Neural crest cell (in vitro differentiated cells): ENCODE results near the gene AMIGO2. TPM values are rescaled to one million over a fixed set of nuclear protein-coding genes. Genes with fewer than 3 reads are reported as not detected.

ENCODE experiments used
- DNase-seq: peaks from one replicate; pipeline ENCODE4 v3.0.0; 2021; ENCODE audit warnings: low read depth, mixed read lengths, low spot score
- H3K27ac Mint-ChIP-seq: one replicate; pipeline ENCODE4 v1.8.0; 2021; ENCODE audit warnings: mild to moderate bottlenecking, mixed read lengths; ENCODE audit not compliant: unreplicated experiment
- H3K27me3 Mint-ChIP-seq: 2 replicates; pipeline ENCODE4 v1.8.0; 2021; ENCODE audit warnings: low read depth, mild to moderate bottlenecking, mixed read lengths
- H3K36me3 Mint-ChIP-seq: 2 replicates; pipeline ENCODE4 v1.8.0; 2021; ENCODE audit warnings: low read depth, mild to moderate bottlenecking, mixed read lengths
- H3K4me1 Mint-ChIP-seq: 2 replicates; pipeline ENCODE4 v1.8.0; 2021; ENCODE audit warnings: mixed read lengths
- H3K4me3 Mint-ChIP-seq: one replicate; pipeline ENCODE4 v1.8.0; 2021; ENCODE audit warnings: mild to moderate bottlenecking, mixed read lengths
- H3K9me3 Mint-ChIP-seq: 2 replicates; pipeline ENCODE4 v1.8.0; 2021; ENCODE audit warnings: mixed read lengths
- total RNA-seq: library from RNA; stranded (reverse); gene quantifications from 2 replicates; pipeline ENCODE4 v1.2.1, GENCODE V29; 2021
- TF ChIP-seq, protein P1 (sequence below): fragments of 200-600 bp; sonication (generic); conservative IDR thresholded peaks from 2 replicates; pipeline ENCODE4 v1.5.0; 2021; ENCODE audit warnings: antibody characterized with exemption, mild to moderate bottlenecking

AMIGO2 gene
- total RNA-seq, 1 donor from 2014 or later = 5.4 TPM

DNA sequence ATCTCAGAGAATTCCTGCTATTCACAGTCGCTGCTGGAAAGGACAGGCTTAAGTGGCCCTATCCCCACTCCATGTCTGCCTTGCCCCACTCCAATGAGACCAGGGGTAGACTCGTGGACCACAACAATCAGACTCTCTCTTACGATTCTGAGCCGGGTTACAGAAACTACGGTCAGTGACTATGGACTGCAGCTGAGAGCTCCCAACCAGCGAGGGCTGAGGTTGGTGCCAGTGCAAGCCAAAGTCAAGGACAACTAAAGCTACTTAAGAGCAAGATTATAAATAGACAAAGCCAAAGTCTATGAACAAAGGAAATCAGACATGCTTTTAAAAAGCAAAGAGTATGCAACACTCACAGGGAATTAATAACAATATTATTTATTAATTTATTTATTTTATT, 18.3 kb upstream of the AMIGO2 start:
- H3K9me3 Mint-ChIP-seq = no peaks in the 10 kb centered on the region
- no peak overlapping the region for H3K27ac Mint-ChIP-seq
- DNase-seq = no peak
- peaks cover 9% of the 10 kb centered on the region for H3K4me1 Mint-ChIP-seq
- H3K27me3 Mint-ChIP-seq = no peaks in the 10 kb centered on the region
- H3K4me3 Mint-ChIP-seq = no peak overlapping the region
- TF ChIP-seq, protein P1, sequence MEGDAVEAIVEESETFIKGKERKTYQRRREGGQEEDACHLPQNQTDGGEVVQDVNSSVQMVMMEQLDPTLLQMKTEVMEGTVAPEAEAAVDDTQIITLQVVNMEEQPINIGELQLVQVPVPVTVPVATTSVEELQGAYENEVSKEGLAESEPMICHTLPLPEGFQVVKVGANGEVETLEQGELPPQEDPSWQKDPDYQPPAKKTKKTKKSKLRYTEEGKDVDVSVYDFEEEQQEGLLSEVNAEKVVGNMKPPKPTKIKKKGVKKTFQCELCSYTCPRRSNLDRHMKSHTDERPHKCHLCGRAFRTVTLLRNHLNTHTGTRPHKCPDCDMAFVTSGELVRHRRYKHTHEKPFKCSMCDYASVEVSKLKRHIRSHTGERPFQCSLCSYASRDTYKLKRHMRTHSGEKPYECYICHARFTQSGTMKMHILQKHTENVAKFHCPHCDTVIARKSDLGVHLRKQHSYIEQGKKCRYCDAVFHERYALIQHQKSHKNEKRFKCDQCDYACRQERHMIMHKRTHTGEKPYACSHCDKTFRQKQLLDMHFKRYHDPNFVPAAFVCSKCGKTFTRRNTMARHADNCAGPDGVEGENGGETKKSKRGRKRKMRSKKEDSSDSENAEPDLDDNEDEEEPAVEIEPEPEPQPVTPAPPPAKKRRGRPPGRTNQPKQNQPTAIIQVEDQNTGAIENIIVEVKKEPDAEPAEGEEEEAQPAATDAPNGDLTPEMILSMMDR = no peak
- H3K36me3 Mint-ChIP-seq = no peaks in the 10 kb centered on the region

DNA sequence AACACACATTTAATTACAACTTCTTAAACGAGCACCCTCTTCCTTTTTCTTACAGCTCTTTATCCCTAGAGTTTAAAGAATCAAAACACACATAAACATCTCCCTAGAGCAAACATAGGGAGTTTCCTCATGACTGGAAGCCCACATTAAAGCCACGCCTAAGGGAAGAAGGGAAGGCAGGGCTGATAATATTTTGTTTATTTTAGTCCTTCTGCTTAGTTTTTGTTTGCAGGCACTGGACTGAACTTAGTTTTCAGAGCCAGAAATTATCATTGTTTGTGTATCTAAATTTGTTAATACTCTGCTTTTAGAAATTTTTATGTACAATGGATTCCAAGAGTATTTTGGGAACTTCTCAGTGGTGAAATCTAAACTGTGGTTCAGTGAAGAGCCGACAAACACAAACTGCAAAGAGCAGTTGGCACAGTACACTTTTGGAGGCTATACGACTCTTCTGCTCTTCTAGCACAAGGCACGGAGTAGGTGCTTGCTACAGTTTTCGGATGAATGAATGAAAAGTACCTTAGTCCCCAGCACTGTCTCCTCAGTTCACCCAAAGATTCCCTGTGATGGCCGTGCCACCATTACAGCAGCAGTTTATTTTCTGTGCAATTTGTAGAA, 17.6 kb upstream of the AMIGO2 start:
- no peak for DNase-seq
- TF ChIP-seq, protein P1 = no peak
- Mint-ChIP-seq H3K27ac (no peak overlapping the region), H3K27me3 (no peaks in the 10 kb centered on the region), H3K4me1 (peaks cover 9% of the 10 kb centered on the region), H3K9me3 (no peaks in the 10 kb centered on the region), H3K4me3 (no peak overlapping the region), H3K36me3 (no peaks in the 10 kb centered on the region)

DNA sequence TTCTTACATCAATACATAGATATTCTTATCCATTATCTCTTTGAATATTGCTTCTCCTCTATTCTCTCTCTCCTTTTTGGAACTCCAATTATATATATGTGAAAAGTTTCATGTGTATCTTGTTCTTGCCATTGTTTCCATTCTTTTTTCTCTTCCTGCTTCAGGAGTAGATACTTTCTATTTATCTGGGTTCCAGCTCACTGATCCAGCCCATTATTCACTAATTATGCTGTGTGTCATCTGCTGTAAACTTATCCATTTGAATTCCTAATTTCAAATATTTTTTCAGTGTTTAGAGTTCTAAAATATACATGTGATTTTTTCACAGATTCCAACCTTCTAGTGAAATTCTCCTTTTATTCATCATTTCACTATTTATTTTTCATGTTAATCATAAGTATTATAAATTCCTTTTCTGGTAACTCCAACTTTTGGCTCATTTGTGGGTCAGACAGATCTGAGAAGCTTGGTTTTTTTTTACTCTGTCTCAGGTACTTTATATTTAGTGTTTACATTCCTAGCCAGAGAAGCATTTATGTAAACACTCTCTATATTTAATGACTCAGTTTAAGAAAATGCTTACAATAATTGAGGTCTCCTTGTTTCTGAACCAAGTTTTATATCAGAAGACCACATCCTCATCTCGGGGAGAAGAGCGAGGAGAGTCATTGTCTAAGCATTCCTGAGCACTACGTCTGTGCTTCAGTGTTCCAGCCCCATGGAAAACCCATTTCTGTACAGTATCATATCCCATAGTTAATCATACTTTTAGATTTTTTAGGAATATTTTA, 15.9 kb upstream of the AMIGO2 start:
- no peak for DNase-seq
- no peaks in the 10 kb centered on the region for H3K36me3 Mint-ChIP-seq
- TF ChIP-seq, protein P1 = no peak
- H3K27ac Mint-ChIP-seq = no peak overlapping the region
- no peak overlapping the region for H3K4me3 Mint-ChIP-seq
- H3K4me1 Mint-ChIP-seq = peaks cover 9% of the 10 kb centered on the region
- peaks cover 4% of the 10 kb centered on the region for H3K9me3 Mint-ChIP-seq
- no peaks in the 10 kb centered on the region for H3K27me3 Mint-ChIP-seq

DNA sequence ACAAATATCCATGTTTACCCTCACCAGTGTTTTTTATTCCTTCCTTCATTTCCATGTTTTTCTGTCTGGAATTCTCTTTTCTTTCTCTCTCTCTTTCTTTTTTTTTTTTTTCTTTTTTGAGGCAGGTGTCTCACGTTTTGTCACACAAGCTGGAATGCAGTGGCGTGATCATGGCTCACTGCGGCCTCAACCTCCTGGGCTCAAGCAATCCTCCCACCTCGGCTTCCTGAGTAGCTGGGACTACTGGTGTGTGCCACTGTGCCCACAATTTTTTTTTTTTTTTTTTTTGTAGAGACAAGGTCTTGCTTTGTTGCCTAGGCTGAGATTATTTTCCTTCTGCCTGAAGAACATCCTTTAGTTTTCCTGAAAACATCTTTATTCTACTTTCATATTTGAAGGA, 15.0 kb upstream of the AMIGO2 start:
- peaks cover 9% of the 10 kb centered on the region for H3K4me1 Mint-ChIP-seq
- no peaks in the 10 kb centered on the region for H3K36me3 Mint-ChIP-seq
- H3K27ac Mint-ChIP-seq = no peak overlapping the region
- peaks cover 6% of the 10 kb centered on the region for H3K9me3 Mint-ChIP-seq
- H3K27me3 Mint-ChIP-seq = no peaks in the 10 kb centered on the region
- no peak for DNase-seq
- TF ChIP-seq, protein P1 = no peak
- H3K4me3 Mint-ChIP-seq = no peak overlapping the region

DNA sequence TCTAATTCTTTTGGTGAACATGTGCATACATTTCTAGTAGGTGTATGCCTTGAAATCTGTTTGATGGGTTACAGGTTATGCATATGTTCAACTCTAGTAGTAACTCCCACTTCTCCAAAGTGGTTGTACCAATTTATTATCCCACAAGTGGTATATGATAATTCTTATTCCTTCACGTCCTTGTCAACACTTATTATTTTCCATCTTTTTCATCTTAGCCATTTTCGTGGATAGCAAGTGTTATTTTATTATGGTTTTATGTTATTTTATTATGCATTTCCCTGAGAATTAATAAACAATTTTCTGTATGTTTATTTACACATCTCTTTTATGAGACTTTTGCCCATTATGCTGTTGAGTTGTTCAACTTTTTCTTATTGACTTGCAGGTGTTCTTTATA, 11.2 kb upstream of the AMIGO2 start:
- TF ChIP-seq, protein P1 = no peak
- Mint-ChIP-seq H3K36me3 (no peaks in the 10 kb centered on the region), H3K27me3 (no peaks in the 10 kb centered on the region), H3K9me3 (peaks cover 6% of the 10 kb centered on the region), H3K4me1 (peaks cover 26% of the 10 kb centered on the region), H3K4me3 (no peak overlapping the region), H3K27ac (no peak overlapping the region)
- no peak for DNase-seq
